Adrenal gland (tissue), 5 donors: ENCODE data around the gene PTPRC.

Experiments
- CTCF ChIP-seq, 6 experiments: fragments of 450-650 bp in 4 of 6; fragments of 200-600 bp in 2 of 6; sonication (generic) in 1 of 6; IDR thresholded peaks; 1 replicate in 5 of 6; 2 replicates in 1 of 6; pipeline versions ENCODE4 v1.5.1 to v1.8.0; 2016 to 2021; ENCODE audit warnings: antibody characterized with exemption in 6 of 6, mild to moderate bottlenecking in 2 of 6, moderate library complexity in 1 of 6
- POLR2A ChIP-seq, 2 donors: fragments of 450-650 bp; IDR thresholded peaks; one replicate each; pipeline ENCODE4 v1.6.1; 2017; ENCODE audit warnings: antibody characterized with exemption in 2 of 2, mild to moderate bottlenecking in 2 of 2, moderate library complexity in 1 of 2
- donor health status: DM: no; HTN: no; CAD: no.

- no peak for TF ChIP-seq CTCF (IDR thresholded peaks at IDR 0.05)
- TF ChIP-seq POLR2A (IDR thresholded peaks at IDR 0.05), result no peak
These were observed 18.6 kb upstream of the PTPRC start for GRCh38 chr1:198620218-198620617.
